Middle frontal gyrus (tissue), 1 donor: ENCODE results near the gene CDK12.
"Not testable (repeated sequence)": the region's sequence is repeated elsewhere in the genome, so short reads cannot be mapped to it uniquely, and the experiment has no call there.

ENCODE experiments used
- DNase-seq: peaks from one replicate; pipeline ENCODE4 v3.0.0-alpha.2; 2015; ENCODE audit warnings: low spot score; ENCODE audit errors: extremely low spot score

The CDK12 gene

GRCh38 chr17:39461113-39461925, at the start of gene CDK12:
CDK12 (plus strand) TSS chr17:39461486; CDS start chr17:39462072, 586 bp downstream.
- peak; percentile 97 for DNase-seq

DNA sequence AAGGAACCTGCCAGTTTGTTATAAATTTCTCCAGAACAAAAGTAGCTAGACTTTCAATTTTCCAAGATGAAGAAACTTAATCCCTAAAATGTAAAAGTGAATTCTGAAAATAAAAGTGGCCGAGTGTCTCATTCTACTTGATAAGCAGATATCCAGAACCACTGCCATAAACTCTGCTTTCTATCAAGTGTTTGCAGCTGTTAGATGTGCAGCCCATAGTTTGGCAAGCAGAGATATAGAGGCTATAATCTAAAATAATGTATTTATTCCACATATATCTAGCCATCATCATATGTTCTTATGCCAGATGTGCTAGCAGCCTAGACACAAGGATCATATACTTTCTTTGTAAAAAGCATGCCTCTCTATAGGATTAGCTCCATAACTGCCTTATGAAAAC, 45.1 kb upstream of the CDK12 start:
- no peak for DNase-seq

DNA sequence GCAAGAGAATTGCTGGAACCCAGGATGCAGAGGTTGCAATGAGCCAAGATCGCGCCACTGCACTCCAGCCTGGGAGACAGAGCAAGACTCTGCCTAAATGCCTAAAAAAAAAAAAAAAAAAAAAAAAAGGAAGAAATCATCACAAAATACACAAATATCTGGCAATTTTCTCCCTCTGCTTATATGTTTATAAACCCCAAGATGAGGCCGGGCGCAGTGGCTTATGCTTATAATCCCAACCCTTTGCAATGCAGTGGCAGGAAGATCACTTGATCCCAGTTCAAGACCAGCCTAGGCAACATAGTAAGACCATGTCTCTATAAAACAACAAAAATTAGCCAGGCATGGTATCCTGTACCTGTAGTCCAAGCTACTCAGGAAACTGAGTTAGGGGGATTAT, 31.7 kb upstream of the CDK12 start:
- no peak for DNase-seq

GRCh38 chr17:39439868-39440267, 21.4 kb upstream of the CDK12 start:
- not testable (repeated sequence) for DNase-seq

DNA sequence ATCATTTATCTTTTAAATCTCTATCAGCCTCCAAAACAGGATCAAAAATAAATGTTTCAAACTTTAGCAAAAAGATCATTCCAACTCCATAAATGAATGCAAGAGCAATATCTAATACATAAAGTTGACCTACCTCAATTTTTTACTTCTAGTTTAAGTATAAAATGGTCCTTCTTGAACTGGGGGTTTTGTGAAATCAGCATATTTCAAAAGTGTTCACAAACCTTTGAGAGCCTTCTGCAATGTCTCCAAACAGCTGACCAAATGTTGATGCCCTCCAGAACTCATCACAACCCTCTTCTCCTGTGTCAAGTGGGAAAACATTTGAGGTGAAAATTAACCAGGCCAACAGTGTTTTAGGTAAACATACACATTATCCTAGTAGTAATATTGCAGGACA, 18.0 kb upstream of the CDK12 start:
- no peak for DNase-seq

- no peak for DNase-seq
Measured at GRCh38 chr17:39447561-39447960, 13.7 kb upstream of the CDK12 start.

DNA sequence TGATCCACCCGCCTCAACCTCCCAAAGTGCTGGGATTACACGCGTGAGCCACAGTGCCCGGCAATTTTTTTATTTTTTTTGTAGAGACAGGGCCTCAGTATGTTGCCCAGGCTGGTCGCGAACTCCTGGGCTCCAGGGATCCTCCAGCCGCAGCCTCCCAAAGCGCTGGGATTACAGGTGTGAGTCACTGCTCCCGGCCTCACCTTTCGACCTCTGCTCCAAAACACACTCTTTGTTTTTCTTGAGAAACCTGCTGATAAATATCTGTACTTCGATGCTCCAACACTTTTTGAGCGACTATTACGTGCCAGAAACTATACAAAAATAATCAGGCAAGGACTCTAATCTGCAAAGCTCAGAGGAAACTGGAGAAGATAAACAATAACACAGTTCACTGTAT, 11.2 kb upstream of the CDK12 start:
- no peak for DNase-seq

DNA sequence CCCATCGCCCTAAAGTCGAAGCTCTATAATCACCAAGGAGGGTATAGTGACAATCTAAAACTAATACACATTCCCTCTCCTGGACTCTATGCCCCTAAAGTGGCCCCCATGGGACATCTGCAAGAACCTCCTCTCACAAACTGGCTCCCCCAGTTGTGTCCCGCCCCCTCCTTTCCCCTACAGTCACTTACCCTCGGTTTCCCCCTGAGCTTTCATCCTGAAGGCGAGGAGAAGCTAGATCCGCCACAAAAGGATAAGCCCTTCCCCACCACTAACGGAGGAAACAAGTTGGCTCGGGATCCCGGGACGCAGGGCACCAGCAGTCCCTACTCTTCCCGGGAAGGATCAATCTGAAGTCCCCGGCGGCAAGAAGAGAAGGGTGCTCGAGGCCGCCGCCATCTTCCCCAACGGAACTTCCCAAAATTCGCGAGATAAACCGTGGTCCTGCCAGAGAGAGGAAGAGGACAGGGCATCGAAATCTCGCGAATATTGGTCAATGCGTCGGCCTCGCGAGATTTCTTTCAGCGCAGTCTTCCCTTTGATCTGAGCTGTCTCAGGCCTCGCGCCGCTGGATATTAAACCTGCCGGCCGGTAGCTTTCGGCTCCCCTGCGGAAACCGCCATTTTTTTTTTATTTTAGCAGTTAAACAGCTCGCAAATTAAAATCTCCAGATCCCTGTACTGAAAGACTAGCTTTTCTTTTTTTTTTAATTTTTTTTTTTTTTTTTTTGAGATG, 10.3 kb upstream of the CDK12 start, which contains the start of gene MED1:
Gene MED1 (minus strand): TSS at position 417 of the 735 bp plus-strand sequence. CDS start 201 bp downstream, at position 216.
- DNase-seq = peak; percentile 90

DNA sequence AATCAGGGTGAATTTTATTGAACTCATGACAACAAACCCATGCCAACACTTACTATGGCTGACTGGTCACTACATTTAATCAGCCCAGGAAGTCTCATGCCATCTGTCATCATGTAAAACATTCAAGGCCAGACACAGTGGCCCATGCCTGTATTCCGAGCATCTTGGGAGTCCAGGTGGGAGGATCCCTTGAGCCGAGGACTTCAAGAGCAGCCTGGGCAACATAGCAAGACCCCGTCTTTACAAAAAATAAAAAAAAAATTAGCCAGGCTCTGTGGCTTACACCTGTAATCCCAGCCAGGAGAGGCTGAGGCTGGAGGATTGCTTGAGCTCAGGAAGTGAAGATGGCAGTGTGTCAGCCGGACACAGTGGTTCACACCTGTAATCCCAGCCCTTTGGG, 5.4 kb upstream of the CDK12 start:
- DNase-seq = no peak

- no peak for DNase-seq
Measured at GRCh38 chr17:39461926-39462569, 762 bp downstream of the CDK12 start.

DNA sequence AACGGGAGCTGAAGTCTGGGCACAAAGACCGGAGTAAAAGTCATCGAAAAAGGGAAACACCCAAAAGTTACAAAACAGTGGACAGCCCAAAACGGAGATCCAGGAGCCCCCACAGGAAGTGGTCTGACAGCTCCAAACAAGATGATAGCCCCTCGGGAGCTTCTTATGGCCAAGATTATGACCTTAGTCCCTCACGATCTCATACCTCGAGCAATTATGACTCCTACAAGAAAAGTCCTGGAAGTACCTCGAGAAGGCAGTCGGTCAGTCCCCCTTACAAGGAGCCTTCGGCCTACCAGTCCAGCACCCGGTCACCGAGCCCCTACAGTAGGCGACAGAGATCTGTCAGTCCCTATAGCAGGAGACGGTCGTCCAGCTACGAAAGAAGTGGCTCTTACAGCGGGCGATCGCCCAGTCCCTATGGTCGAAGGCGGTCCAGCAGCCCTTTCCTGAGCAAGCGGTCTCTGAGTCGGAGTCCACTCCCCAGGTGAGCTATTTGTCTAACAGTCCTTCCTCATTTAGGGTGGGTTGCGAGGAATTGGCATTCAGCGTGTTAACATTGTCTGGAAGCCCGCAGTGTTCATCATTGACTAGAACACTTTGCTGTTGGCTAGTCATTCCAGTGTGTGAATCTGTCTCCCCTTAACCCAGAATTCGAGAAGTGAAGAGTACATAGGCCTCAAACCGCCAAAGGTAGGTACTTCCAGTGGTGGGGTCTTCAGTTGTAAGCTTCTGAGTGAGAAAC, 1.5 kb downstream of the CDK12 start:
- no peak for DNase-seq

GRCh38 chr17:39464639-39465181, 3.4 kb downstream of the CDK12 start:
- DNase-seq = not testable (repeated sequence)

GRCh38 chr17:39468610-39469009, 7.3 kb downstream of the CDK12 start:
- DNase-seq = not testable (repeated sequence)

GRCh38 chr17:39473310-39473709, 12.0 kb downstream of the CDK12 start:
- no peak for DNase-seq

DNA sequence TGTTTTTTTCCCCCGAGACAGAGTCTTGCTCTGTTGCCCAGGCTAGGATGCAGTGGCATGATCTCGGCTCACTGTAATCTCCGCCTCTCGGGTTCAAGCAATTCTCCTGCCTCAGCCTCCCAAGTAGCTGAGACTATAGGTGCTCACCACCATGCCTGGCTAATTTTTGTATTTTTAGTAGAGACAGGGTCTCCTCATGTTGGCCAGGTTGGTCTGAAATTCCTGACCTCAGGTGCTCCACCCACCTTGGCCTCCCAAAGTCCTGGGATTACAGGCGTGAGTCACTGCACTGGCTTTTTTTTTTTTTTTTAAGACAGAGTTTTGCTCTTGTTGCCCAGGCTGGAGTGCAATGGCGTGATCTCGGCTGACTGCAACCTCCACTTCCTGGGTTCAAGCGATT, 18.3 kb downstream of the CDK12 start:
- not testable (repeated sequence) for DNase-seq

DNA sequence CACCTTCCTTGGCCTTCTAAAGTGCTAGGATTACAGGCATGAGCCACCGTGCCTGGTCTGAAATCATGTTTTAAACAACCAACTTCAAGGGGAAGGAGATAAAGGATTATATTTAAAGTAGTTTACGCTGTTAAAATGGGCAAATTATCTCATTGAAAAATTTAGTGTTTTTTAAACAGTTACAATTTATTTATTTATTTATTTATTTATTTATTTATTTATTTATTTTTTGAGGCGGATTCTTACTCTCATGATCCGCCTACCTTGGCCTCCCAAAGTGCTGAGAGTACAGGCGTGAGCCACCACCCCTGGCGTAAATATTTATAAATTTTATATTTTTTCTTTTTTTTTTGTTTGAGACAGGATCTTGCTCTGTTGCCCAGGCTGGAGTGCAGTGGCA, 22.2 kb downstream of the CDK12 start:
- DNase-seq = no peak

DNA sequence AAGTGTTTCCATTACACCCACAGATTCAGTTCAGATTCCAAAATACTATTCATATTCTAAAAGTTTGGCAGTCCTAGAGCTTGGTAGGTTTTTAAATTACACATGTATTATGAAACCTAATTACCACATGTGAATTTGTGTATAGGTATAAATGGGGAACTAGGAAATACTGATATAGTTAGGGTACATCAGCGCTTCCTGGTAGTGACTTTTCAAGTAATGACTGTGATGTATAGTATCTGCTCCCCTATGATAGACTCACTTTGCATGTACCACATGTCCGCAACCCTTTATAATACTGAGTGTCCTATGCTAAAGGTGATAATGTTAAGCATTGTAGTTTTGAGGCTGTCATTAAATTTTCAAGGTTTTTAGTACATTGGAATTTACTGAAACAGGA, 22.9 kb downstream of the CDK12 start:
- DNase-seq = no peak

GRCh38 chr17:39485555-39485954, 24.3 kb downstream of the CDK12 start:
- no peak for DNase-seq

- no peak for DNase-seq
Measured at GRCh38 chr17:39486242-39486641, 25.0 kb downstream of the CDK12 start.

- DNase-seq = not testable (repeated sequence)
Measured at GRCh38 chr17:39487490-39487889, 26.2 kb downstream of the CDK12 start.

DNA sequence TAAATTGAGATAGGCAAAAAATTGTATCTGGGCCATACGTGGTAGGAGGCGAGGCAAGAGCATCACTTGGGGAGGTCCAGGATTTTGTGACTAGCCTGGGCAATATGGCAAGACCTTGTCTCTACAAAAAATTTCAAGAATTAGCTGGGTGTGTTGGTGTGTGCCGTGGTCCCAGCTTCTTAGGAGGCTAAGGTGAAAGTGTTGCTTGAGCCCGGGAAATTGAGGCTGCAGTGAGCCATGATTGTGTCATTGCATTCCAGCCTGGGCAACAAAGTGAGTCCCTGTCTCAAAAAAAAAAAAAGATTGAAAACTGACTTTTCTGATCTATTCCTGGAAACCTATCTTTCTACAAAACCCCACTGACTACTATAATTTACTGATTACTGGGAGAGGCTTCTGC, 26.7 kb downstream of the CDK12 start:
- no peak for DNase-seq
